Right atrium auricular region (tissue), 2 donors: ENCODE results near the gene PITPNB. TPM values are rescaled to one million over a fixed set of nuclear protein-coding genes. Genes with fewer than 3 reads are reported as not detected.
A peak's percentile ranks its signal among the peaks of the same experiment; 100 is the strongest.

Source experiments
- DNase-seq: peaks from one replicate; pipeline ENCODE4 v3.0.0-alpha.2; 2019; ENCODE audit warnings: low spot score
- H3K27ac ChIP-seq, 2 donors: fragments of 200-600 bp; sonication (generic); 1 replicate in 1 of 2; 2 replicates in 1 of 2; pipeline ENCODE4 v1.5.1; 2016 to 2019
- H3K27me3 ChIP-seq, 2 donors: fragments of 200-600 bp; sonication (generic); one replicate each; pipeline versions ENCODE4 v1.5.1 to v1.6.0; 2017 to 2019
- H3K36me3 ChIP-seq: fragments of 200-600 bp; sonication (generic); one replicate; pipeline ENCODE4 v1.5.1; 2016
- H3K4me1 ChIP-seq, 2 donors: fragments of 200-600 bp; sonication (generic); one replicate each; pipeline versions ENCODE4 v1.5.1 to v1.6.0; 2017 to 2019
- H3K4me3 ChIP-seq, 2 donors: fragments of 200-600 bp; sonication (generic); 1 replicate in 1 of 2; 2 replicates in 1 of 2; pipeline ENCODE4 v1.5.1; 2017 to 2019; ENCODE audit warnings: mild to moderate bottlenecking in 1 of 2, moderate library complexity in 1 of 2
- H3K9me3 ChIP-seq, 2 donors: fragments of 200-600 bp; sonication (generic); one replicate each; pipeline ENCODE4 v1.5.1; 2019
- CTCF ChIP-seq, 2 donors: fragments of 200-600 bp; sonication (generic); IDR thresholded peaks; one replicate each; pipeline ENCODE4 v1.5.1; 2019; ENCODE audit warnings: antibody characterized with exemption in 2 of 2
- total RNA-seq, 2 donors: library from RNA; depleted of rRNA; stranded (reverse); fragments of >200 nt; gene quantifications; one replicate each; pipeline ENCODE4 v1.1.0, GENCODE V29; 2016

Gene PITPNB
- total RNA-seq, 2 donors from 2014 or later, result 26.3 to 43.0 TPM

DNA sequence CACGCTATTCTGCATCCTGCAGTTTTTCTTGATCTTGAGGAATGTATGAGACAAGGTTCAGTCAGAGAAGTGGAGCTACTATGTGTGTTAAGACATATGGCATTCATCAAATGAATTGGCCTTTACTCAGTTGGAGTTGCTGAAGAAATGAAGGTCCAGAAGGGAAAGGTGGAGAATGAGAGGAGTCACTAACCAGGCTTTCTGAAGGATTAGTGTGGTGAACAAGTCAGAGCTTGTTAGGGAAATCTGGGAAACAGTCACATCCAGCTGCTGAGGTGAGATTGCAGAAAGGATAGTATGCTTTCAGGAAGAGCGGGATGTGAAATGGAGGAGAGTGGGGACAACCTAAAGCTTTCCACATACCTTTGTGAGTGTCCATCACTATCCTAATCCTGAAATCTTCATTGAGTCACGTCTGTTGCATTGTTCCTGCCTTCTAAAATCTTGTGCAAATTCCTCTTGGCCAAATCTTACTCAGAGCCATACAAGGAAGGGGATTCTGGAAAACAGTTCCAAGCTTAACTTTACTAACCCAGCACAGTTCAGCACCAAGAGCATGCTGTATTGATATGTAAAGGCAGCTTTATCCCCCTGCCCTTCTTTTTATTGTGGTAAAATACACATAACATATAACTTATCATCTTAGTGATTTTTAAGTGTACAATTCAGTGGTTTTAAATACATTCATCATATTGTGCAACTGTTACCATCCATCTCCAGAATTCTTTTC, 11.4 kb upstream of the PITPNB start:
- TF ChIP-seq CTCF (IDR thresholded peaks at IDR 0.05), result no peak
- H3K4me3 ChIP-seq, result no peak overlapping the region

GRCh38 chr22:27927608-27928007, 8.6 kb upstream of the PITPNB start:
- no peak overlapping the region for H3K27ac ChIP-seq

More for the DNA sequence above, 11.4 kb upstream of the PITPNB start:
- Histone ChIP-seq H3K9me3 (no peaks in the 10 kb centered on the region), H3K27me3 (no peaks in the 10 kb centered on the region), H3K4me1 (no peaks in the 10 kb centered on the region), H3K36me3 (no peaks in the 10 kb centered on the region), H3K27ac (no peak overlapping the region)
- no peak for DNase-seq

DNA sequence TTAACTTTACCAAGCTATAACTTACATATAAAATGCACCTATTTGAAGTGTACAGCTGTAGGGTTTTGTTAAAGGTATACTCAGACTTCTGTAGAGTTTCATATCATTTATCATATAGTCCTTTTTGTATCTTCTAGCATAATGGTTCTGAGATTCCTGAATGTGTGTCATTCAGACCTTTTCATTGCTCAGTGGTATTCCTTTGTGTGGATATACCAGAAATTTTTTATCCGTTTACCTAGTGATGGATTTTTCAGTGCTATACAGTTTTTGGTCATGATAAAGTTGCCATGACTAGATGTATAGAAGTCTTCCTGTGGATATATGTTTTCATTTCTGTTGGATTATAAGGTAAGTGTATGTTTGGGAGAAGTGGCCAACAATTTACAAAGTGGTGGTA, 6.3 kb upstream of the PITPNB start:
- H3K9me3 ChIP-seq, result no peaks in the 10 kb centered on the region
- H3K27ac ChIP-seq, result no peak overlapping the region
- peaks cover 0 to 8% of the 10 kb centered on the region in 2 donors for H3K4me1 ChIP-seq
- peaks cover 3% of the 10 kb centered on the region for H3K36me3 ChIP-seq
- no peaks in the 10 kb centered on the region for H3K27me3 ChIP-seq
- no peak overlapping the region for H3K4me3 ChIP-seq
- no peak for TF ChIP-seq CTCF (IDR thresholded peaks at IDR 0.05)
- no peak for DNase-seq

More at GRCh38 chr22:27927608-27928007, 8.6 kb upstream of the PITPNB start:
- Histone ChIP-seq H3K4me3 (no peak overlapping the region), H3K36me3 (no peaks in the 10 kb centered on the region), H3K4me1 (no peaks in the 10 kb centered on the region), H3K27me3 (no peaks in the 10 kb centered on the region), H3K9me3 (no peaks in the 10 kb centered on the region)
- DNase-seq, result no peak
- TF ChIP-seq CTCF (IDR thresholded peaks at IDR 0.05), result no peak

GRCh38 chr22:27919942-27920755, 1.1 kb upstream of the PITPNB start:
- Histone ChIP-seq H3K4me3 (peak overlapping the region; percentile 99), H3K9me3 (no peaks in the 10 kb centered on the region)
- peak in 1 of 2 donors; percentile 31 for TF ChIP-seq CTCF (IDR thresholded peaks at IDR 0.05)

DNA sequence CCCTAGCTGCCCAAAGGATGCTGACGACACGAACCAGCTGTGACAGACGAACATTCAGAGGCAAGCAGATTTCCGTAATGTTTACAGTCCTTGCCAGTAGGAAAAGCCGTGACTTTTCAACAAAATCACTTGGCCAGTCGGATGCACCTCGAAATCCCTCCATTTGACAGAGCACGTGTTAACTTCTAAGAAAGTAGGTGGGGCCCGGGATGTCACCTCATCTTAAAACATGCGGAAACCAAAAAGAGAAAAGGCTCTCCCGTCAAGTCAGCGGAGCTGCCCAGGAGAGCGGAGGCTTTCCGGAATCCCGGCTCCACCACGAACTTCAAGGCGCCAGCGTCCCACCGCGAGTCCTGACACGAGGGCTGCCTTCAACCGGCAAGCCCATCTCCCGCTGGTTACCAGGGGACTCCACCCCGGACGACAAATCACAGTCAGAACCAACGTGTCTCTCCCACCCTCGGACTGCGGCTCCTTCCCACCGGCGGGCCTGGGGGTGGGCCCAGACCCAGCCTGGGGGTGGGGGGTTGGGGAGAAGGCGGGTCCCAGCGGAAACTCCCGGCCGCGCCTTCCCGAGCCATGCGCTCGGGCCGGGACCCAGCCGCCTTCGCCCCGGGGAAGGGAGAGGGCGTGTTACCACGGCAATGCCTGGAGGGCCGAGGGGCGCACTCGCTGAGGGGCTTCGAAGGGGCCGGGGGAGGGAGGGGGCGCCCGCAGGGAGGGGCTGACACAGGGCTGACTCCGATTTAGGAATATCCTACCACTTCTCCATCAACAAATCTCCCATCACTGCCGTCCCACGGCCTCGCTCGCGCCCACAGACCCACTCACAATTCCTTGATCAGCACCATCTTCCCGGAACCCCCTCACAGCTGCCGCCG, 475 bp downstream of the PITPNB start:
- Histone ChIP-seq H3K36me3 (peaks cover 3% of the 10 kb centered on the region), H3K4me3 (peak overlapping the region; percentile 99), H3K27ac (peak overlapping the region; percentile 97 to 99), H3K4me1 (peaks cover 0 to 62% of the 10 kb centered on the region in 2 donors), H3K27me3 (no peaks in the 10 kb centered on the region), H3K9me3 (no peaks in the 10 kb centered on the region)
- DNase-seq, result peak; percentile 59
- TF ChIP-seq CTCF (IDR thresholded peaks at IDR 0.05), result no peak

More at GRCh38 chr22:27919942-27920755, 1.1 kb upstream of the PITPNB start:
- peak; percentile 64 for DNase-seq
- peaks cover 0 to 48% of the 10 kb centered on the region in 2 donors for H3K4me1 ChIP-seq
- no peaks in the 10 kb centered on the region for H3K27me3 ChIP-seq
- H3K36me3 ChIP-seq, result peaks cover 3% of the 10 kb centered on the region
- peak overlapping the region; percentile 97 to 99 for H3K27ac ChIP-seq
